MM.1S (cell line): Measurements from ENCODE around the gene HPDL.
A peak's percentile ranks its signal among the peaks of the same experiment; 100 is the strongest.

ENCODE experiments used
- DNase-seq: peaks from one replicate; pipeline ENCODE4 v3.0.0-alpha.2; 2015
- H2AFZ ChIP-seq: fragments of 300-600 bp; sonication (generic); 2 replicates; pipeline ENCODE4 v1.6.0; 2016; ENCODE audit warnings: antibody characterized with exemption, low read length
- H3F3A ChIP-seq: fragments of 300-600 bp; sonication (generic); 2 replicates; pipeline ENCODE4 v1.6.1; 2016; ENCODE audit warnings: mild to moderate bottlenecking, antibody characterized with exemption, low read length, moderate library complexity, mixed read lengths; ENCODE audit not compliant: insufficient read depth
- H3K27ac ChIP-seq: fragments of 300-600 bp; sonication (generic); 2 replicates; pipeline ENCODE4 v1.5.1; 2016; ENCODE audit warnings: mild to moderate bottlenecking, low read length
- H3K27me3 ChIP-seq: fragments of 300-600 bp; sonication (generic); replicated peaks from 2 replicates; pipeline ENCODE4 v1.6.0; 2016; ENCODE audit warnings: low read length; ENCODE audit not compliant: insufficient read depth
- H3K36me3 ChIP-seq: fragments of 300-600 bp; sonication (generic); replicated peaks from 2 replicates; pipeline ENCODE4 v1.6.1; 2016; ENCODE audit warnings: mild to moderate bottlenecking, low read length, mixed read lengths; ENCODE audit not compliant: insufficient read depth
- H3K4me1 ChIP-seq: fragments of 300-600 bp; sonication (generic); 2 replicates; pipeline ENCODE4 v1.6.1; 2016; ENCODE audit warnings: low read length, mixed read lengths
- H3K4me2 ChIP-seq: fragments of 300-600 bp; sonication (generic); 2 replicates; pipeline ENCODE4 v1.6.0; 2016; ENCODE audit warnings: low read depth, low read length
- H3K4me3 ChIP-seq: fragments of 300-600 bp; sonication (generic); 2 replicates; pipeline ENCODE4 v1.5.1; 2016; ENCODE audit warnings: low read length, mixed read lengths
- H3K79me2 ChIP-seq: fragments of 300-600 bp; sonication (generic); 2 replicates; pipeline ENCODE4 v1.6.1; 2016; ENCODE audit warnings: mixed run types, low read length, mixed read lengths
- H3K9ac ChIP-seq: fragments of 300-600 bp; sonication (generic); 2 replicates; pipeline ENCODE4 v1.6.1; 2016; ENCODE audit warnings: low read length, mixed read lengths
- H3K9me2 ChIP-seq: fragments of 300-600 bp; sonication (generic); replicated peaks from 2 replicates; pipeline ENCODE4 v1.6.1; 2016; ENCODE audit warnings: mild to moderate bottlenecking, low read length, mixed read lengths; ENCODE audit not compliant: insufficient read depth
- H3K9me3 ChIP-seq: fragments of 300-600 bp; sonication (generic); replicated peaks from 2 replicates; pipeline ENCODE4 v1.6.1; 2016; ENCODE audit warnings: mild to moderate bottlenecking, low read length, mixed read lengths; ENCODE audit not compliant: insufficient read depth
- H4K20me1 ChIP-seq: fragments of 300-600 bp; sonication (generic); 2 replicates; pipeline ENCODE4 v1.6.1; 2016; ENCODE audit warnings: mild to moderate bottlenecking, low read length, moderate library complexity, mixed read lengths; ENCODE audit not compliant: insufficient read depth
- EZH2 ChIP-seq: fragments of 300-600 bp; sonication (generic); optimal IDR thresholded peaks from 2 replicates; pipeline ENCODE3; 2017; ENCODE audit warnings: low read depth, mild to moderate bottlenecking, antibody characterized with exemption, low read length, mixed read lengths
- EZH2phosphoT487 ChIP-seq: fragments of 300-600 bp; sonication (generic); IDR thresholded peaks from 2 replicates; pipeline ENCODE4 v1.6.1; 2018; ENCODE audit warnings: antibody characterized with exemption, low read length
- TF ChIP-seq, protein P1 (sequence below): fragments of 300-600 bp; sonication (generic); IDR thresholded peaks from 2 replicates; pipeline ENCODE4 v1.5.1; 2016; ENCODE audit warnings: antibody characterized with exemption, low read length, mixed read lengths

HPDL gene

DNA sequence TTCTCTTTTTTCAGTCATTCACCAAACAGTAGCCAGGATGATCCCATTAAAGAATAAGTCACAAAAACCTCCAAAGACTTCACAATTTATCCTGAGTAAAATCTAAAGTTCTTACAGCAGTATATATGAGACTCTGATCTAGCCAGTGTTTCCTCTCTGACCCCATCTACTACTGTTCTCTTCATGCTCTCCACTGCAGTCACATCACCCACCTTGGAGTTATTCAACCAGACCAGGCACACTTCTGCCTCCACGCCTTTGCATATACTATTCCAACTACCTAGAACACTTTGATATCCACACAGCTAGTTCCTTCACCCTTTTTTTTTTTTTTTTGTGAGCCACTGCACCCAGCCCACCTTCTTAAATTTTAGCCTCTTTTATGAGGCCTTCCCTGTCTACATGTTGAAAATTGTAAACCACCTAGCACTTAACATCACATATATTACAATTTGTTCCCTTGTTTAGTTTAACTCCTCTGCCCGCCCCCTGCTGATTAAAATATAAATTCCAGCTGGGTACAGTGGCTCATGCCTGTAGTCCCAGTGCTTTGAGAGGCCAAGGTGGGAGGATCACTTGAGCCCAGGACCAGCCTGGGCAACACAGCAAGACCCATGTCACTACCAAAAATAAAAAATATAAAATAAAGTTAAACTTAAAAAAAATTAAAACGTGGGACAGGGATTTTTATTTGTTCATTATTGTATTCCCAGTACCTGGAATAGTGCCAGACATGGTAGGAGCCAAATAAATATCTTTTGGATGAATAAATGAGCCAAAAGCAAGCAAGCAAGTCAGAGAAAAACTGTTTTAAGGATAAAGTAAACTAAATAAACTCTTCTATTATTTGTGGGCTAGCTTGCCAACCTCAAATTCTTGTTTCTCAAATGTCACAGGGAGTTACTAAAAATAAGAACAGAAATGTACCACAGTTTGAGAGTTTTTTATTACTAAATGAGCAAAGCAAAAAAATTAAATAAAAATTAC is 48.7 kb downstream of the HPDL start:
- TF ChIP-seq, protein P1, sequence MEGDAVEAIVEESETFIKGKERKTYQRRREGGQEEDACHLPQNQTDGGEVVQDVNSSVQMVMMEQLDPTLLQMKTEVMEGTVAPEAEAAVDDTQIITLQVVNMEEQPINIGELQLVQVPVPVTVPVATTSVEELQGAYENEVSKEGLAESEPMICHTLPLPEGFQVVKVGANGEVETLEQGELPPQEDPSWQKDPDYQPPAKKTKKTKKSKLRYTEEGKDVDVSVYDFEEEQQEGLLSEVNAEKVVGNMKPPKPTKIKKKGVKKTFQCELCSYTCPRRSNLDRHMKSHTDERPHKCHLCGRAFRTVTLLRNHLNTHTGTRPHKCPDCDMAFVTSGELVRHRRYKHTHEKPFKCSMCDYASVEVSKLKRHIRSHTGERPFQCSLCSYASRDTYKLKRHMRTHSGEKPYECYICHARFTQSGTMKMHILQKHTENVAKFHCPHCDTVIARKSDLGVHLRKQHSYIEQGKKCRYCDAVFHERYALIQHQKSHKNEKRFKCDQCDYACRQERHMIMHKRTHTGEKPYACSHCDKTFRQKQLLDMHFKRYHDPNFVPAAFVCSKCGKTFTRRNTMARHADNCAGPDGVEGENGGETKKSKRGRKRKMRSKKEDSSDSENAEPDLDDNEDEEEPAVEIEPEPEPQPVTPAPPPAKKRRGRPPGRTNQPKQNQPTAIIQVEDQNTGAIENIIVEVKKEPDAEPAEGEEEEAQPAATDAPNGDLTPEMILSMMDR: peak; percentile 29; the same call in 1 of the 2 replicates
- TF ChIP-seq EZH2: no peak
- Histone ChIP-seq H3K9ac (no peak overlapping the region), H2AFZ (no peak overlapping the region), H3K4me3 (0 out of 2 replicates have a peak overlapping the region, but pooled peaks have one; percentile 16), H3K36me3 (no peaks in the 10 kb centered on the region), H3K9me2 (no peaks in the 10 kb centered on the region), H3K4me2 (peak overlapping the region; percentile 24; the same call in 1 of the 2 replicates), H3K27me3 (no peaks in the 10 kb centered on the region), H3K27ac (peak overlapping the region; percentile 9; the same call in 1 of the 2 replicates), H3F3A (peaks cover 13% of the 10 kb centered on the region), H3K79me2 (no peaks in the 10 kb centered on the region), H3K4me1 (peaks cover 49% of the 10 kb centered on the region), H3K9me3 (no peaks in the 10 kb centered on the region), H4K20me1 (no peaks in the 10 kb centered on the region)
- DNase-seq: peak; percentile 36

DNA sequence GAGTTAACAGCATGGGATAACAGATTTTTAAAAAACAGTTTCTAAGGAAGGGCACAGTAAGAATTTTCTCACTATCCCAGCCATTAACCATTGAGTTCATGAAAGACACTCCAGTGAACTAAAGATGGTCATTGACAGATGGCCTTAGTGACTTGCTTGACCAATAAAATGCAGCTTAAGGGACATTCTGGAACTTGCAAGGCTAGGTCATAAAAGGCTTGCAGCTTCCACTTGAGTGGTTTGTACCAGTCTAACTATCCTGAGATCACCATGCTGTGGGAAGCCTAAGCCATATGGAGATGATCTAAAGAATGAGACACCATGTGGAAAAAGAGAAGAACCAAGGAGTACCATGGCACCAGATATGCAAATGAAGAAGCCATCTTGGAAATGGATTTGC is 51.5 kb downstream of the HPDL start:
- H3K9me3 ChIP-seq: no peaks in the 10 kb centered on the region
- H4K20me1 ChIP-seq: no peaks in the 10 kb centered on the region
- no peaks in the 10 kb centered on the region for H3K79me2 ChIP-seq
- H3K27ac ChIP-seq: no peak overlapping the region
- H3K4me3 ChIP-seq: no peak overlapping the region
- no peak overlapping the region for H2AFZ ChIP-seq
- TF ChIP-seq, protein P1: no peak
- TF ChIP-seq EZH2phosphoT487 (no peak), EZH2 (no peak)
- no peak overlapping the region for H3K4me2 ChIP-seq
- peaks cover 31% of the 10 kb centered on the region for H3K4me1 ChIP-seq
- no peaks in the 10 kb centered on the region for H3K27me3 ChIP-seq
- H3K36me3 ChIP-seq: no peaks in the 10 kb centered on the region
- 0 out of 2 replicates have a peak, but pooled peaks cover 3% of the 10 kb centered on the region for H3F3A ChIP-seq
- no peak overlapping the region for H3K9ac ChIP-seq
- H3K9me2 ChIP-seq: no peaks in the 10 kb centered on the region
- no peak for DNase-seq
